ENCODE results near the gene TYMP.
A peak's percentile ranks its signal among the peaks of the same experiment; 100 is the strongest.
"Not testable (repeated sequence)": the region's sequence is repeated elsewhere in the genome, so short reads cannot be mapped to it uniquely, and the experiment has no call there.

The TYMP gene

GRCh38 chr22:50523806-50524675, 5.8 kb downstream of the TYMP start:
- DNase-seq, result peak; percentile 47

GRCh38 chr22:50523458-50523805, 6.4 kb downstream of the TYMP start:
- no peak for DNase-seq

- no peak for DNase-seq
Measured at GRCh38 chr22:50522806-50523438, 6.9 kb downstream of the TYMP start.

- no peak for DNase-seq
Measured at GRCh38 chr22:50522208-50522805, 7.5 kb downstream of the TYMP start.

GRCh38 chr22:50521710-50522109, 8.1 kb downstream of the TYMP start:
- no peak for DNase-seq

GRCh38 chr22:50520826-50521453, 8.9 kb downstream of the TYMP start:
- DNase-seq, result no peak

GRCh38 chr22:50520184-50520583, 9.6 kb downstream of the TYMP start:
- not testable (repeated sequence) for DNase-seq

GRCh38 chr22:50519151-50519550, 10.7 kb downstream of the TYMP start:
- no peak for DNase-seq

- DNase-seq, result no peak
Measured at GRCh38 chr22:50518606-50519005, 11.2 kb downstream of the TYMP start.

- no peak for DNase-seq
Measured at GRCh38 chr22:50517495-50518260, 12.1 kb downstream of the TYMP start.

- no peak for DNase-seq
Measured at GRCh38 chr22:50516891-50517290, 12.9 kb downstream of the TYMP start.

- DNase-seq, result no peak
Measured at GRCh38 chr22:50516068-50516467, 13.7 kb downstream of the TYMP start.

GRCh38 chr22:50513175-50513574, 16.6 kb downstream of the TYMP start:
- no peak for DNase-seq

- DNase-seq, result no peak
Measured at GRCh38 chr22:50508897-50509296, 20.9 kb downstream of the TYMP start.

GRCh38 chr22:50507991-50508884, 21.6 kb downstream of the TYMP start, which contains the start of gene NCAPH2:
Gene NCAPH2, plus strand, starts transcription at chr22:50508224. Its CDS starts 114 bp downstream, at chr22:50508338.
- peak; percentile 89 for DNase-seq

- no peak for DNase-seq
Measured at GRCh38 chr22:50507421-50507990, 22.3 kb downstream of the TYMP start, which contains the start of gene LMF2. Gene LMF2, minus strand, starts transcription at chr22:50507702. Its CDS starts 27 bp downstream, at chr22:50507675.

GRCh38 chr22:50506611-50507420, 23.0 kb downstream of the TYMP start:
- DNase-seq, result peak; percentile 65

- peak; percentile 95 for DNase-seq
Measured at GRCh38 chr22:50505776-50506610, 23.8 kb downstream of the TYMP start.

- no peak for DNase-seq
Measured at GRCh38 chr22:50505276-50505775, 24.5 kb downstream of the TYMP start.

Data from NCI-H146 (cell line).